Lung (tissue), 12 donors: ENCODE data around the gene SCAPER. TPM values are rescaled to one million over a fixed set of nuclear protein-coding genes. Genes with fewer than 3 reads are reported as not detected.

Source experiments
- ATAC-seq: fragments of 200-7000 bp; cut with Tn5 transposase; one replicate; pipeline ENCODE4 v1.9.1; 2020; ENCODE audit warnings: moderate number of reproducible peaks; ENCODE audit not compliant: insufficient read depth, low FRiP score
- DNase-seq, 3 donors: peaks; one replicate each; pipeline ENCODE4 v3.0.0-alpha.2; 2013 to 2017
- H3K27ac ChIP-seq, 2 donors: one replicate each; pipeline ENCODE4 v1.5.1; 2013; ENCODE audit warnings: mild to moderate bottlenecking in 2 of 2, moderate library complexity in 2 of 2, control low read depth in 1 of 2, inconsistent platforms in 1 of 2, low read depth in 1 of 2, low read length in 1 of 2
- H3K27me3 ChIP-seq, 3 donors: one replicate each; pipeline ENCODE4 v1.5.1; 2013; ENCODE audit warnings: low read length in 2 of 3; ENCODE audit not compliant: control insufficient read depth in 3 of 3, insufficient read depth in 3 of 3
- H3K36me3 ChIP-seq, 4 donors: one replicate each; pipeline ENCODE4 v1.5.1; 2013; ENCODE audit warnings: low read length in 4 of 4, mild to moderate bottlenecking in 1 of 4, moderate library complexity in 1 of 4; ENCODE audit not compliant: control insufficient read depth in 4 of 4, insufficient read depth in 4 of 4
- H3K4me1 ChIP-seq, 5 donors: one replicate each; pipeline ENCODE4 v1.5.1; 2013; ENCODE audit warnings: low read length in 5 of 5, mild to moderate bottlenecking in 2 of 5, moderate library complexity in 1 of 5; ENCODE audit not compliant: control insufficient read depth in 5 of 5, insufficient read depth in 5 of 5
- H3K4me3 ChIP-seq: one replicate; pipeline ENCODE4 v1.5.1; 2013; ENCODE audit warnings: mild to moderate bottlenecking, control low read depth, moderate library complexity
- H3K9ac ChIP-seq, 2 donors: one replicate each; pipeline ENCODE4 v1.5.1; 2013; ENCODE audit warnings: low read length in 2 of 2, control low read depth in 1 of 2; ENCODE audit not compliant: insufficient read depth in 1 of 2
- H3K9me3 ChIP-seq, 4 donors: one replicate each; pipeline ENCODE4 v1.5.1; 2013; ENCODE audit warnings: low read length in 3 of 4, mild to moderate bottlenecking in 1 of 4, moderate library complexity in 1 of 4; ENCODE audit not compliant: control insufficient read depth in 4 of 4, insufficient read depth in 3 of 4
- WGBS, 2 donors: extraction: QIAGEN DNeasy Blood & Tissue Kit; methylation state at CpG; one replicate each; pipeline ENCODE4 v1.1.7; 2013; 5-methylcytosine and 5-hydroxymethylcytosine counted together
- polyA plus RNA-seq, 2 donors: library from polyadenylated mRNA; stranded (reverse); fragments of 200-250 nt; gene quantifications; one replicate each; pipeline ENCODE4 v1.2.1, GENCODE V29; 2013
- total RNA-seq, 2 donors: library from RNA; depleted of rRNA in 1 of 2; stranded (reverse); fragments of >200 nt in 1 of 2; gene quantifications; one replicate each; pipeline ENCODE4 v1.2.1, GENCODE V29; 2014 to 2021
- TF ChIP-seq, protein P1 (sequence below): IDR thresholded peaks from 2 replicates; pipeline ENCODE4 v1.5.1; 2012; ENCODE audit warnings: mild to moderate bottlenecking; ENCODE audit errors: control extremely low read depth, extremely low read depth
- donor health status: control.
- donor health status: control.
- donor health status: Bipolar disorder and iron deficiency.
- donor health status: healthy.
- donor health status: DM: yes; HTN: yes; CAD: no.

SCAPER gene
- total and polyA plus RNA-seq, 4 donors, result 3.9 to 40.2 (median 19.5) TPM

DNA sequence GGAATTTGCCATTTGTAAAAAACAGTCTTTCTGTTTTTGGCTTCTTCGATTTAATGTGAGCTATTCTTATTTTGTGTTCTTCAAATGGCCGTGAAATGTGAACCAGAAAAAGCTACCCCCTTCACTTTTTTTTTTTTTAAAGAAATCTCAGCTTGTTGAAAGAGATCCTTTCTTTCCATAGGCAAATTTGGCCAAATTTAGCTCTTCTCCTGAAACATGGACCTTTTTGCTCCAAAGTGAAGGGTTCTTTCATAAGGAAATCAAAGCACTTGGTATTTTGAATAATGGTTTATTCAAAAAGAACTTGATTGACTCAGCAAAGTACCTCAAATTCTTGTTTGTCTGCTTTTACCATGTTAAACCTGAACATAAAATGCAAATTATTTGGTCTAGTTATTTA lies 36.5 kb upstream of the SCAPER start:
- no peak for DNase-seq
- Histone ChIP-seq H3K27ac (no peak overlapping the region), H3K4me1 (no peaks in the 10 kb centered on the region), H3K4me3 (no peak overlapping the region), H3K36me3 (peaks cover 4 to 26% (median 19%) of the 10 kb centered on the region in 4 donors), H3K27me3 (no peaks in the 10 kb centered on the region), H3K9ac (no peak overlapping the region), H3K9me3 (no peaks in the 10 kb centered on the region)
- 89 to 92% methylated on average over 2 of the region's 2 CpGs for WGBS, 2 donors
- TF ChIP-seq, protein P1, sequence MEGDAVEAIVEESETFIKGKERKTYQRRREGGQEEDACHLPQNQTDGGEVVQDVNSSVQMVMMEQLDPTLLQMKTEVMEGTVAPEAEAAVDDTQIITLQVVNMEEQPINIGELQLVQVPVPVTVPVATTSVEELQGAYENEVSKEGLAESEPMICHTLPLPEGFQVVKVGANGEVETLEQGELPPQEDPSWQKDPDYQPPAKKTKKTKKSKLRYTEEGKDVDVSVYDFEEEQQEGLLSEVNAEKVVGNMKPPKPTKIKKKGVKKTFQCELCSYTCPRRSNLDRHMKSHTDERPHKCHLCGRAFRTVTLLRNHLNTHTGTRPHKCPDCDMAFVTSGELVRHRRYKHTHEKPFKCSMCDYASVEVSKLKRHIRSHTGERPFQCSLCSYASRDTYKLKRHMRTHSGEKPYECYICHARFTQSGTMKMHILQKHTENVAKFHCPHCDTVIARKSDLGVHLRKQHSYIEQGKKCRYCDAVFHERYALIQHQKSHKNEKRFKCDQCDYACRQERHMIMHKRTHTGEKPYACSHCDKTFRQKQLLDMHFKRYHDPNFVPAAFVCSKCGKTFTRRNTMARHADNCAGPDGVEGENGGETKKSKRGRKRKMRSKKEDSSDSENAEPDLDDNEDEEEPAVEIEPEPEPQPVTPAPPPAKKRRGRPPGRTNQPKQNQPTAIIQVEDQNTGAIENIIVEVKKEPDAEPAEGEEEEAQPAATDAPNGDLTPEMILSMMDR, result no peak
- ATAC-seq, result no peak

DNA sequence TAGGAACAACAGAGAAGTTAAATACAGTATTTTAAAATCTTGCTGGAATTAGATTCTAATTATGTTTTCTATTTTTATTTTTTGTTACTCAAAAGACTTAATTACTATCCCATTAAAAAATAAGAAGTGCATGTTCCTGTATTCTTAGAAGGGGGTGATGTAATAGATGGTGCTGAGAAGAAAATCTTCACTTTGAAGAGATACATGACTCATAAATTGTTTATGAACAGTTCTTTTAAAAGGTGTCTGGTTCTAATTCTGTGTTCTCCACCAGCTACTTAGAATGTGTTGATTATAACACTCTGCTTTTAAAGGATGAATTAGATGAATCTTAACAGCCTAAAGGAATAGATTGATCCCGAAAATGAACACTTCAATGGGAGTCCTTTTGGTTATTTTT lies 34.6 kb upstream of the SCAPER start:
- no peak overlapping the region for H3K4me3 ChIP-seq
- no peak overlapping the region for H3K9ac ChIP-seq
- H3K9me3 ChIP-seq, result no peaks in the 10 kb centered on the region
- no peak overlapping the region for H3K27ac ChIP-seq
- no peaks in the 10 kb centered on the region for H3K27me3 ChIP-seq
- ATAC-seq, result no peak
- DNase-seq, result no peak
- WGBS, 2 donors, result 0% methylated on average over 1 of the region's 1 CpG
- peaks cover 0 to 2% (median 0%) of the 10 kb centered on the region in 5 donors for H3K4me1 ChIP-seq
- TF ChIP-seq, protein P1, result no peak
- peaks cover 8 to 33% (median 26%) of the 10 kb centered on the region in 4 donors for H3K36me3 ChIP-seq

DNA sequence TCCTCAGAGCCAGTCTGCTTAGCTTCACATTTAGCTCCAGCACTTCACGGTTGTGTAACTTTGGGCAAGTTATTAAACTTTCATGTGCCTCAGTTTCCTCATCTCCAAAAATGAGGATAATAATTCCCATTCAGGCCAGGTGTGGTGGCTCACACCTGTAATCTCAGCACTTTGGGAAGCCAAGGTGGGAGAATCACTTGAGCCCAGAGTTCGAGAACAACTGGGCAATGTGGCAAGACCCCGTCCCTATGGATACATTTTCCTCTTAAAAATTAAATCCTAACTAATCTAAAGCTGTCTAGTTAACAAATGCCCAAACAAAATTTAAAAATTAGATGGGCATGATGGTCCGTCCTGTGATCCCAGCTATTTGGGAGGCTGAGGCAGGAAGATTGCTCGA lies 33.6 kb upstream of the SCAPER start:
- Histone ChIP-seq H3K27me3 (no peaks in the 10 kb centered on the region), H3K9ac (no peak overlapping the region), H3K4me1 (peaks cover 0 to 2% (median 0%) of the 10 kb centered on the region in 5 donors), H3K9me3 (no peaks in the 10 kb centered on the region), H3K36me3 (peaks cover 8 to 34% (median 22%) of the 10 kb centered on the region in 4 donors), H3K27ac (no peak overlapping the region), H3K4me3 (no peak overlapping the region)
- TF ChIP-seq, protein P1, result no peak
- DNase-seq (no peak), ATAC-seq (no peak)
- WGBS, 2 donors, result 96 to 98% methylated on average over 5 of the region's 5 CpGs

DNA sequence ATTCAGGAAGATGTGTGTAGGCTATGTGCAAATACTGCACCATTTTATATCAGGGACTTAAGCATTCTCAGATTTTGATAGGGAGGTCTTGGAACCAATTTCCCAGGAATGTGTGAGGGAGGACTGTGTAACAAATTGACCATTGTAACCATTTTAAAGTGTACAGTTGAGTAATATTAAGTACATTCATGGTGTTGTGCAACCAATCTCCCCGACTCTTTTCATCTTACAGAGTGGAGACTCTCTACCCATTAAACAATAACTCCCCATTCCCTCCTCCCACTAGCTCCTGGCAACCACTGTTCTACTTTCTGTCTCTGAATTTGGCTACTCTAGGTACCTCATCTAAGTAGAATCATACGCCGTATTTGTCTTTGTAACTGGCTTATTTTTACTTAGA lies 31.5 kb upstream of the SCAPER start:
- Histone ChIP-seq H3K4me1 (peaks cover 0 to 12% (median 4%) of the 10 kb centered on the region in 5 donors), H3K27ac (peak overlapping the region in 1 of 2 donors; percentile 61), H3K9ac (no peak overlapping the region), H3K4me3 (no peak overlapping the region), H3K36me3 (peaks cover 8 to 36% (median 28%) of the 10 kb centered on the region in 4 donors), H3K9me3 (no peaks in the 10 kb centered on the region), H3K27me3 (no peaks in the 10 kb centered on the region)
- DNase-seq (no peak), ATAC-seq (no peak)
- 69 to 74% methylated on average over 3 of the region's 3 CpGs for WGBS, 2 donors
- TF ChIP-seq, protein P1, result no peak
